ENCODE measurements around the gene SLC25A21. TPM values are rescaled to one million over a fixed set of nuclear protein-coding genes. Genes with fewer than 3 reads are reported as not detected.

SLC25A21 gene
- total RNA-seq, 4 donors from 2014 or later = 0.82 to 11.1 TPM; not detected in 2

- no peak for TF ChIP-seq EP300 (IDR thresholded peaks at IDR 0.05; ENCODE audit: low read depth)
- TF ChIP-seq POLR2A (IDR thresholded peaks at IDR 0.05) = no peak
- no peak for TF ChIP-seq POLR2AphosphoS5 (IDR thresholded peaks at IDR 0.05)
- TF ChIP-seq CTCF (IDR thresholded peaks at IDR 0.05) = no peak
- in situ Hi-C loops (cut with MboI; ENCODE audit: low pct_ligation_motif_present in 1 of 4, low pct_unique_long_range_greater_than_20kb in 1 of 4, low sequenced_read_pairs in 3 of 4) = no loop called here
- Histone ChIP-seq H3K36me3 (no peaks in the 10 kb centered on the region), H3K4me3 (no peak overlapping the region), H3K9me3 (no peaks in the 10 kb centered on the region), H3K27me3 (no peaks in the 10 kb centered on the region), H3K4me1 (no peaks in the 10 kb centered on the region), H3K27ac (no peak overlapping the region)
- WGBS, 2 donors (ENCODE audit: low coverage in 1 of 2) = 80 to 83% methylated on average over 1 to 3 of the region's 3 CpGs
- no peak for DNase-seq
- intact Hi-C loops (cut with DNase I; ENCODE audit: low total_unique reads) = no loop called here
Measured at GRCh38 chr14:36975834-36976233, 196.6 kb downstream of the SLC25A21 start.

DNA sequence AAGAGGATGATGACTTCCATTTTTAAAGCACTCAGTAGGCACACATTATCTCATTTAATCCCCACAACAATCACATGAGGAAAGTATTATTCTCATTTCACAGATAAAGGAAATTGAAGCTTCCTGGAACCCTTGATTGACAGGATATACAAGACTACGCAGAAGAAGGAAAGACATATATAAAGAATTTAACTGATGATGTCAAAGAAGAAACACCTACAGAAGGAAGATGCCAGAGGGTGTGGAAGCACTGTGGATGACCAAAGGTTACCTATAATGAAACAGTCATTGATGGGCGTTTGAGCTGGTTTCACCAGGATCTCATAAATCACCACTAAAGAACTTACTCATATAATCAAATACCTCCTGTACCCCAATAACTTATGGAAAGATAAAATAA lies 197.4 kb downstream of the SLC25A21 start:
- DNase-seq = no peak
- TF ChIP-seq EP300 (IDR thresholded peaks at IDR 0.05; ENCODE audit: low read depth) = no peak
- TF ChIP-seq POLR2A (IDR thresholded peaks at IDR 0.05) = no peak
- no peak for TF ChIP-seq POLR2AphosphoS5 (IDR thresholded peaks at IDR 0.05)
- no peak for TF ChIP-seq CTCF (IDR thresholded peaks at IDR 0.05)
- 74 to 75% methylated on average over 2 of the region's 2 CpGs for WGBS, 2 donors (ENCODE audit: low coverage in 1 of 2)
- H3K27me3 ChIP-seq = no peaks in the 10 kb centered on the region
- intact Hi-C loops (cut with DNase I; ENCODE audit: low total_unique reads) = no loop called here
- H3K36me3 ChIP-seq = no peaks in the 10 kb centered on the region
- in situ Hi-C loops (cut with MboI; ENCODE audit: low pct_ligation_motif_present in 1 of 4, low pct_unique_long_range_greater_than_20kb in 1 of 4, low sequenced_read_pairs in 3 of 4) = no loop called here
- no peak overlapping the region for H3K4me3 ChIP-seq
- no peaks in the 10 kb centered on the region for H3K4me1 ChIP-seq
- no peaks in the 10 kb centered on the region for H3K9me3 ChIP-seq
- H3K27ac ChIP-seq = no peak overlapping the region

DNA sequence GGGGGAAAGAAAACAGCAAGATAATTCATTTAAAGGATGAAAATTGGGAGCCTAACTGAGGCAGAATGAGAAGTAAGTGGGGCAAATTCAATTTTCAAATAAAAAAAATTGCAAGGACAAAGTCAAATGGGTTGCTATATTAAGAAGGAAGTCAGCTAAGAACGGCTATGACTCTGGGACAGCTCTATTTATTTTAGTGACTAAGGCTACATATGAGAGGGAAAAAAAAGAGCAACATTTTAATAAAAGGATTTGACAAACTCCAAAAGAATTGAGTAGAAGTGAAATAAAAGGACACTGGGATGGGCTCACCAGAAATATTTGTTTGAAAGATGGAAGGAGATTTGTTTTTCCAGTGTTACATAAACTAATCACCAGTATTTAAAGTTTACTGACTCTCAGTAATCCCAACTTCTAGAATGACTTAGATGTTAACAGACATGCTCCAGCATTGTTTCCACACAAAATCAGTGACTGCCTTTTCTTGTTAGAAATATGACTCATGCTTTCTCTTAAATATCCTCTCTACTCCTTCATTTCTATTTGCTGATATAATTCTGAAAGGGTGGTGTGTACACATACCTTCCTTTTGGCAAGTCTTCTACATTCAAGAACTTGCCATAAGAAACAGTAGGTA lies 198.5 kb downstream of the SLC25A21 start:
- Histone ChIP-seq H3K27ac (no peak overlapping the region), H3K4me1 (no peaks in the 10 kb centered on the region), H3K9me3 (no peaks in the 10 kb centered on the region), H3K27me3 (no peaks in the 10 kb centered on the region), H3K4me3 (no peak overlapping the region), H3K36me3 (no peaks in the 10 kb centered on the region)
- no peak for TF ChIP-seq POLR2AphosphoS5 (IDR thresholded peaks at IDR 0.05)
- no peak for TF ChIP-seq EP300 (IDR thresholded peaks at IDR 0.05; ENCODE audit: low read depth)
- no peak for TF ChIP-seq POLR2A (IDR thresholded peaks at IDR 0.05)
- TF ChIP-seq CTCF (IDR thresholded peaks at IDR 0.05) = no peak
- intact Hi-C loops (cut with DNase I; ENCODE audit: low total_unique reads) = no loop called here
- in situ Hi-C loops (cut with MboI; ENCODE audit: low pct_ligation_motif_present in 1 of 4, low pct_unique_long_range_greater_than_20kb in 1 of 4, low sequenced_read_pairs in 3 of 4) = no loop called here
- 17 to 30% methylated on average over 1 of the region's 1 CpG for WGBS, 2 donors (ENCODE audit: low coverage in 1 of 2)
- DNase-seq = no peak

- no peaks in the 10 kb centered on the region for H3K36me3 ChIP-seq
- DNase-seq = no peak
- no peaks in the 10 kb centered on the region for H3K27me3 ChIP-seq
- no peaks in the 10 kb centered on the region for H3K9me3 ChIP-seq
- intact Hi-C loops (cut with DNase I; ENCODE audit: low total_unique reads) (no loop called here), in situ Hi-C loops (cut with MboI; ENCODE audit: low pct_ligation_motif_present in 1 of 4, low pct_unique_long_range_greater_than_20kb in 1 of 4, low sequenced_read_pairs in 3 of 4) (no loop called here)
- WGBS, 2 donors (ENCODE audit: low coverage in 1 of 2) = 91 to 94% methylated on average over 8 to 9 of the region's 9 CpGs
- no peak overlapping the region for H3K27ac ChIP-seq
- TF ChIP-seq POLR2A (IDR thresholded peaks at IDR 0.05) (no peak), EP300 (IDR thresholded peaks at IDR 0.05; ENCODE audit: low read depth) (no peak), POLR2AphosphoS5 (IDR thresholded peaks at IDR 0.05) (no peak), CTCF (IDR thresholded peaks at IDR 0.05) (no peak)
- H3K4me3 ChIP-seq = no peak overlapping the region
- H3K4me1 ChIP-seq = no peaks in the 10 kb centered on the region
Measured at GRCh38 chr14:36971263-36971855, 201.0 kb downstream of the SLC25A21 start.
